ENCODE measurements around the gene DHRS7C. TPM values are rescaled to one million over a fixed set of nuclear protein-coding genes. Genes with fewer than 3 reads are reported as not detected.

DHRS7C gene
- total RNA-seq, 4 donors from 2014 or later, result 5.1 to 64.6 (median 42.2) TPM

GRCh38 chr17:9780552-9780951 lies 10.8 kb downstream of the DHRS7C start:
- Histone ChIP-seq H3K27me3 (no peaks in the 10 kb centered on the region), H3K27ac (no peak overlapping the region), H3K4me1 (peaks cover 11 to 17% of the 10 kb centered on the region in 2 donors), H3K9me3 (no peaks in the 10 kb centered on the region), H3K4me3 (no peak overlapping the region), H3K36me3 (no peaks in the 10 kb centered on the region)
- no peak for DNase-seq
- intact Hi-C loops (cut with DNase I; ENCODE audit: low total_unique reads), result no loop called here
- in situ Hi-C loops (cut with MboI; ENCODE audit: low sequenced_read_pairs in 4 of 4), result no loop called here
- no peak for ATAC-seq
- TF ChIP-seq CTCF (IDR thresholded peaks at IDR 0.05 in 4 of 5, conservative IDR thresholded peaks at IDR 0.05 in 1 of 5) (no peak), POLR2A (IDR thresholded peaks at IDR 0.05) (no peak)

DNA sequence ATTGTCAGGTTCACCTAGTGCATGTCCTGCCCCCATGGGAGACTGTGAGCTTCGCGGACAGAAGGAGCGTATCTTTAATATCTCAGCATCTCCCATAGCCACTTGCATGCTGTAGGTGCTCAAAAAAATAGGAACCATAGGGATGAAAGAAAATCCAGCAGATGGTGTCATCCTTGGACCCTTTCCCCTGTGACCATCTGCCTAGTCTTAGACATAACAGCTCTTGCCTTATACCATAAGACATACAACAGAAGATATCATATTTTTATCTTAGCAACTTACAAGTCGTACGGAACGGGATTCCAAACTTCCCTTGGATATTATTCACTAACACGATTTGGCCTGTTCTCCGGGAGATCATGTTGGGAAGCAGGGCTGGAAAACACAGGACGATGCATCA lies 14.5 kb downstream of the DHRS7C start:
- no peak for ATAC-seq
- H3K4me1 ChIP-seq, result no peaks in the 10 kb centered on the region
- no peaks in the 10 kb centered on the region for H3K27me3 ChIP-seq
- H3K36me3 ChIP-seq, result no peaks in the 10 kb centered on the region
- H3K27ac ChIP-seq, result no peak overlapping the region
- TF ChIP-seq POLR2A (IDR thresholded peaks at IDR 0.05) (no peak), CTCF (IDR thresholded peaks at IDR 0.05 in 4 of 5, conservative IDR thresholded peaks at IDR 0.05 in 1 of 5) (no peak)
- intact Hi-C loops (cut with DNase I; ENCODE audit: low total_unique reads) (no loop called here), in situ Hi-C loops (cut with MboI; ENCODE audit: low sequenced_read_pairs in 4 of 4) (no loop called here)
- no peak for DNase-seq
- H3K9me3 ChIP-seq, result no peaks in the 10 kb centered on the region
- H3K4me3 ChIP-seq, result no peak overlapping the region

DNA sequence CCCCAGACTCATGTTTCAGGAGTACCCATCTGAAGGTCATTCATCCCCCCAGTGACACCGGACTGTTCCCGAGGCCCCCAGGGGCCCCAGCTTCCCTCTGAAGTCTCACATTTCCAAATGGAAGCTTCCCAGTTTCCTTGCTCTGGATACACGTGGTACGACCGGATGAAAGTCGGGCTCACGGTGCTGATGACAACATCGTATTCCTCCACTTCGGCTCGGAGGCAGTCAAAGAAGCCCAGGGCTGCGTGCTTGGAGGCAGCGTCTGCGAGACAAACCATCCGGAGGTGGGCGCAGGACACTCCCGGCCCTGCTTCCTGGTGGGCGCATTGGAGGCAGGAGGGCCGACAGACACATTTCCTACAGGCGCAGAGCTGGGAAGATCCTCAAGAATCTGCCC lies 18.7 kb downstream of the DHRS7C start:
- Histone ChIP-seq H3K9me3 (no peaks in the 10 kb centered on the region), H3K36me3 (no peaks in the 10 kb centered on the region), H3K27ac (no peak overlapping the region), H3K4me3 (no peak overlapping the region), H3K4me1 (no peaks in the 10 kb centered on the region), H3K27me3 (no peaks in the 10 kb centered on the region)
- intact Hi-C loops (cut with DNase I; ENCODE audit: low total_unique reads) (no loop called here), in situ Hi-C loops (cut with MboI; ENCODE audit: low sequenced_read_pairs in 4 of 4) (no loop called here)
- TF ChIP-seq CTCF (IDR thresholded peaks at IDR 0.05 in 4 of 5, conservative IDR thresholded peaks at IDR 0.05 in 1 of 5) (no peak), POLR2A (IDR thresholded peaks at IDR 0.05) (no peak)
- ATAC-seq, result no peak
- no peak for DNase-seq

GRCh38 chr17:9771465-9771864 lies 19.9 kb downstream of the DHRS7C start:
- ATAC-seq (no peak), DNase-seq (no peak)
- Histone ChIP-seq H3K4me1 (no peaks in the 10 kb centered on the region), H3K27me3 (no peaks in the 10 kb centered on the region), H3K27ac (no peak overlapping the region), H3K36me3 (no peaks in the 10 kb centered on the region), H3K9me3 (no peaks in the 10 kb centered on the region), H3K4me3 (no peak overlapping the region)
- in situ Hi-C loops (cut with MboI; ENCODE audit: low sequenced_read_pairs in 4 of 4) (no loop called here), intact Hi-C loops (cut with DNase I; ENCODE audit: low total_unique reads) (no loop called here)
- TF ChIP-seq CTCF (IDR thresholded peaks at IDR 0.05 in 4 of 5, conservative IDR thresholded peaks at IDR 0.05 in 1 of 5), result no peak
- no peak for TF ChIP-seq POLR2A (IDR thresholded peaks at IDR 0.05)

DNA sequence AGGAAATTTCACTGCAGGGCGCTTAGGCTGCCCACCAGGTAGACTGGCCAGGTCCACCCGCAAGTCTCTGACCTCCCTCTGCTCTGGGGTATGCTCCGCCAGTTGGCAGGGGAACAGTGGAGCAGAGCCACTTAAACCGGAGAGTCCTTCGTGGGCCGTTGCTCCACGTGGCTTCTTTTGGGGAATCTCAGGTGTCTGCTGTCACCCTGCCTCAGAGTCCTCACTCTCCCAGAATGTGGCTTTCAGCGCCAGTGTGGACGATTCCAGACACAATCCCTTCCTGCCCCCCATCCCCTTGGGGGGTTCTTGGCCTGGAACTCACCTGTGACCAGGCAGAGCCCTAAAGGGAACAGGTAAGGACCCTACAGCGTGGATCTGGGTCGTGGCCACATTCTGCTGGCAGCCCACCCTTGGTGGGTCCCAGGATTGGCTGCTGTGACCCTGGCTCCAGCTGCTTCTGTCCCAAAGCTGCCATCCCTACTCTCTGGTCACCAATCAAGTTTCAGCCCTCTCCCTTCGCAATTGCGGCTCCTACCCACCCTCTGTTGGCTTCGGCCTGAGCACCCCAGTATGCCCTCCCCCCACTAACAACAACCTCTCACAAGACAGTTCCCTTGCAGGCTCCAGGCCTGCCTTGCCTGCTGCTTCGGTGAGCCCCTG lies 22.2 kb downstream of the DHRS7C start:
- H3K4me3 ChIP-seq, result no peak overlapping the region
- H3K27ac ChIP-seq, result no peak overlapping the region
- no peak for TF ChIP-seq POLR2A (IDR thresholded peaks at IDR 0.05)
- no peak for TF ChIP-seq CTCF (IDR thresholded peaks at IDR 0.05 in 4 of 5, conservative IDR thresholded peaks at IDR 0.05 in 1 of 5)
- peaks cover 0 to 5% (median 0%) of the 10 kb centered on the region in 3 donors for H3K27me3 ChIP-seq
- ATAC-seq (no peak), DNase-seq (no peak)
- intact Hi-C loops (cut with DNase I; ENCODE audit: low total_unique reads) (no loop called here), in situ Hi-C loops (cut with MboI; ENCODE audit: low sequenced_read_pairs in 4 of 4) (no loop called here)
- no peaks in the 10 kb centered on the region for H3K9me3 ChIP-seq
- no peaks in the 10 kb centered on the region for H3K4me1 ChIP-seq
- no peaks in the 10 kb centered on the region for H3K36me3 ChIP-seq
